Cortex of kidney (tissue), 1 donor: ENCODE measurements around the gene SLC6A17.

Experiments used
- DNase-seq: peaks from one replicate; lab custom pipeline; 2025; lab: John Stamatoyannopoulos, UW

SLC6A17 gene

GRCh38 chr1:110223127-110223526, 72.8 kb downstream of the SLC6A17 start:
- no peak for DNase-seq

DNA sequence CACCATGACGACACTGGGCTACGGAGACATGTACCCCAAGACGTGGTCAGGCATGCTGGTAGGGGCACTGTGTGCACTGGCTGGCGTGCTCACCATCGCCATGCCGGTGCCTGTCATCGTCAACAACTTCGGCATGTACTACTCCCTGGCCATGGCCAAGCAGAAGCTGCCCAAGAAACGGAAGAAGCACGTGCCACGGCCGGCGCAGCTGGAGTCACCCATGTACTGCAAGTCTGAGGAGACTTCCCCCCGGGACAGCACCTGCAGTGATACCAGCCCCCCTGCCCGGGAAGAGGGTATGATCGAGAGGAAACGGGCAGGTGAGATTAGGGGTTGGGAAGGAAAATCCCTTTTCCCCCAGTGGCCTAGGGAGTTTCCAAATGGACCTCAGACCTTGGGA, 73.3 kb downstream of the SLC6A17 start:
- no peak for DNase-seq

GRCh38 chr1:110224240-110224995, 74.1 kb downstream of the SLC6A17 start:
- DNase-seq = no peak

- no peak for DNase-seq
These were observed 74.9 kb downstream of the SLC6A17 start for GRCh38 chr1:110225212-110225611.

GRCh38 chr1:110225756-110226404, 75.6 kb downstream of the SLC6A17 start:
- no peak for DNase-seq

GRCh38 chr1:110227774-110228173, 77.5 kb downstream of the SLC6A17 start:
- DNase-seq = no peak

DNA sequence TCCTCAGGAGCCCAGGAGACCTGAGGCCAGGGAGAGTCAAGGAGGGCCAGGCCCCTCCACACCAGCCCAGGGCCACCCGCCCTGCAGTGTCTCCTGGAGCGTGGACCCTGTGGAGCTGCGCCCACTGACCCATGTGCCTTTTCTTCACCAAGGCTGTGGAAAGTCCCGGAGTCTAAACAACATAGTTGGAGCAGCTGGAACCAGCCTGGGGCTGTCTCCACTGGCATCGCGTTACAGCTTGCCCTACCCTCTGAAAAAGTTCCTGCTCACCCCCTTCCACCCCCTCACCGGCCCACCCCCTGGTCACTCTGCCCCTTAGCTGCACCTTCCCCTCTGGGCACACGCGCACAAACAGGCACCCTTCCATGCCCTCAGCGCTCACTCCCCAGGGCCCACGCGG, 78.1 kb downstream of the SLC6A17 start:
- no peak for DNase-seq

GRCh38 chr1:110228869-110229268, 78.6 kb downstream of the SLC6A17 start:
- no peak for DNase-seq

DNA sequence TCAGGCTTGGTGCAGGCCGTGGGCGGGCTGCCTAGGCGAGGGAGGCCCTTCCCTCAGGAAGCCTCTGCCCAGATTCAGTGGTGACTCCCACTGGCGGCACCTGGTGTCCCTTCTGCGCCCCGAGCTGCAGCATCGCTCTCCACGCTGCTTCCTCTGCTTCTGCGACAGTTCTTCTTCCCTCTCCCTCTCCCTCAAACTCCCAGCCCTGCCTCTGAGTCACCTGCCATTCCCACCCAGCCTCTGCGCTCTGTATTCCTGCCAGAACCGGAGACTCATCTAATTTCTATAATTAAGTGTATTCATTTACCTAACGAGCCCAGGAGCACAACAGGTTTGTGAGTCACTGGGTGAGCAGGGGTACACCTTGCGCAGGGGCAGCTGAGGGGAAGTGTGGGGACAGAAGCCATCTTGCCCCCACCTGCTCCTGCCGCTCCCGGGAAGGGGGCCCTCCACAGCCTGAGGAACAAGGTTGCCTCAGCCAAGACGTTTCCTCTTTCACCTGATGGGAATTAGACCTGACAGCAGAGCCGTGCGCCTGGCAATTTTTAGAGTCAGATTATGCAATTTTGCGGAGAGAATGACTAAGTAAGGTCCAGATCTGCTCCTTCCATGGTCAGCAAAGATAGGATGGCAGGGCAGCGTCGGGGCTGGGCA, 79.2 kb downstream of the SLC6A17 start:
- DNase-seq = no peak

GRCh38 chr1:110230381-110231199, 80.3 kb downstream of the SLC6A17 start:
- DNase-seq = no peak

DNA sequence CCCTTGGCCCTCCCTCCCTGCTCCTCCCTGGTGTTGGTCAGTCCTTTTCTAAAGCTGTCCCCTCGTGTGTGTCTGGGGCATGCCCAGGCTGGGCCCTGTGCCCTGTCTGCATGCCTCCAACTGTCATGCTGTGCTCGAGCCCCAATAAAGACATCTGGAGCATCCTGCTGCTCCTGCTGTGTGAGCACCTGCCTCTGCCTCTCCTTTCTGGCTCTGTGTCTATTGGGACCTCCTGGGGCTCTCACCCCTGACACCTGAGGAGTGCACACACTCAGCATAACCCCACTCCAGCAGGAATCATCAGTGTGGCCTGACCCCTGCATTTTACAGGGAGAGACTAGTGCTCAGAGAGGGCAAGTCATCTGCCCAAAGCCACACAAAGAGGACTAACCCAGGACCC, 83.6 kb downstream of the SLC6A17 start:
- DNase-seq = no peak

DNA sequence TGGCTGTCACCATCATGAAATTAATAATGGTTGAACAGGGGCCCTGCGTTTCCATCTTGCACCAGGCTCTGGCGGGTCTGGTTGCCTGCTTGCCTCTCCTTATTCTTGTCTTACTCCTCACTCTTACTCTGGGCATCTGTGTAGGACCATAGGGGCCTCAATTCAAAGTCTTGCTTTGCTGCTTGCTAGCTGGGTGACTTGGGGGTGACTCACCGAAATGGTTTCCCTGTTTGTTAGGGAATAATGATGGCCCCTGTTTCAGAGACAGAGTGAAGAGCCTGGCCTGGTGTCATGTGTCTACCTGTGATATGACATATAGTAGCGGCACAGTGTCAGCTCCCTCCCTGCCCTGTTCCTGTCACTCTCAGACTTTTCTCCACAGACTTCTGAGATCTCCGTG, 84.4 kb downstream of the SLC6A17 start:
- DNase-seq = no peak

DNA sequence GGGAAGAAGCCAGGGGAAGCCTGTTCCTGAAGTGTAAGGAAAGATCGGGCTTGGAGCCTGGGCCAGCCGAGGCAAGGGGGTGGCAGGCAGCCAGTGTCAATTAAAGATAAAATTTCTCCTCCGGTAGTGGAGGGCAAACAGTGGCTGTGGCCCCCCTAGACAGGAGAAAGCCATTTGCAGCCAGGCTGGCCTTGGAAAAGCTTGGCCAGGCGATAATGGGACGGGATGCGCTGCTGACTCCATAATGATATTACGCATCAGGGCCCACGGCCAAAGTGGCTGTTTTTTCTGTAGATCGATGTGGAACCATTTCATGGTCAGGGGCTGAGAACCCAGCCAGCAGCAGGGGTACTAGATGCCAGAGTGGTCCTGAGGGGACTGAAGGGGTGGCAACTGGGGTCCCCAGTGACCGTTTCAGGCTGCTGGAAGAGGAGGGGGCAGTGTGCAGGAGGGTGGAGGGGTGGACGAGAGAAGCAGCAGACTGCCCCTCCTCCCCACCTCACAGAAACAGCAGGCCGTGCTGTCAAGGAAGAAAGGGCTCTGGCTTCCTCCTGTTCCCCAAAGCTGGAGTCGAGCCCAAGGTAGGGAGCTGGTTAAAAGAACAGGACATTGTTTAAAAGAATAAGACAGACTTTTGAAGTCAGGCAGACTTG, 85.0 kb downstream of the SLC6A17 start:
- DNase-seq = no peak

- no peak for DNase-seq
These were observed 85.8 kb downstream of the SLC6A17 start for GRCh38 chr1:110235834-110236682.

- DNase-seq = no peak
These were observed 87.3 kb downstream of the SLC6A17 start for GRCh38 chr1:110237386-110238152.

DNA sequence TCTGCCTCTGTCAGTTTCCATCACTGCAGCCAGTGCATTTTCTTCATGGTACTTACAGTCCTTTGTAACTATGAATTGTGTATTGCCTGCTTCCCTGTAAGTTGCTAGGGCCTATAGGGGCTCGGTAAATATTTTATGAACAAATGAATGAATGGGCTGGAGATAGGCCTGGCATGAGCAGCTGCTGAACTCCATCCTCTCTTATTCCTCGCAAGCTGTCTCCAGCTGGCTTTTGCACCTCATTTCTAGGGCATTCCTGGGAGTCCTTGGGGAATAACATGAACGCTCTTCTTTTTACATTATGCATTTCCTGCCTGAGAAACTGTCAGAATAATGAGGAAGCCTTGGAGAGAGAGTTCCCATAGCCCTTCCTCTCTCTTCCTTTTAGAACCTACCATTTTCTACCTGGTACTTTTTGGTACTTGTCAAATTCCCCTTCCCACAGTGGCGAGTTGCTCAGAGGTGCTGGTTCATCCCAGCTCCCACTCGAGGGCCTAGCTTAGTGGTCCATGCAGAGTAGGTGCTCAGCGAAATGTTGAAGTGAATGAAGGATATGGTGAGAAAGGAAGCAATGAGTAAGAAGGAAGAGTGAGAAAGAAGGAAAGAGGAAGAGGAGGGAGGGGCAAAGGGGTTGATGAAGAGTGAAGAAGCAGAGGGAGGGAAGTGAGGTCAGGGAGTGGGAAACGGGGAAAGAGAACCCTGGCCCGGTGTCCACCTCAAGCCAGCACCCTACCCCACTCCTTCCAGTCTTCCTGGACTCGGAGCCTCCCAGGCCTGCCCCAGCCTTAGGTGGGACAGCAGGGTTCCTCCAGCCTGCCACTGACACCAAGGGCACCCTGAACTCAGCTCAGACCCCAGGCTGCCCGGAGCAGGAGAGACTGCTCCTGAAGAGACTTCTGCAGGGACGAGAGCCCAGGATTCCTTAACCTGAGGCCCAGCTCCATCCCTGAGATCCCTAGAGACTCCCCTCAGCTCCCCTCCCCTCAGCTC, 89.4 kb downstream of the SLC6A17 start:
- no peak for DNase-seq

DNA sequence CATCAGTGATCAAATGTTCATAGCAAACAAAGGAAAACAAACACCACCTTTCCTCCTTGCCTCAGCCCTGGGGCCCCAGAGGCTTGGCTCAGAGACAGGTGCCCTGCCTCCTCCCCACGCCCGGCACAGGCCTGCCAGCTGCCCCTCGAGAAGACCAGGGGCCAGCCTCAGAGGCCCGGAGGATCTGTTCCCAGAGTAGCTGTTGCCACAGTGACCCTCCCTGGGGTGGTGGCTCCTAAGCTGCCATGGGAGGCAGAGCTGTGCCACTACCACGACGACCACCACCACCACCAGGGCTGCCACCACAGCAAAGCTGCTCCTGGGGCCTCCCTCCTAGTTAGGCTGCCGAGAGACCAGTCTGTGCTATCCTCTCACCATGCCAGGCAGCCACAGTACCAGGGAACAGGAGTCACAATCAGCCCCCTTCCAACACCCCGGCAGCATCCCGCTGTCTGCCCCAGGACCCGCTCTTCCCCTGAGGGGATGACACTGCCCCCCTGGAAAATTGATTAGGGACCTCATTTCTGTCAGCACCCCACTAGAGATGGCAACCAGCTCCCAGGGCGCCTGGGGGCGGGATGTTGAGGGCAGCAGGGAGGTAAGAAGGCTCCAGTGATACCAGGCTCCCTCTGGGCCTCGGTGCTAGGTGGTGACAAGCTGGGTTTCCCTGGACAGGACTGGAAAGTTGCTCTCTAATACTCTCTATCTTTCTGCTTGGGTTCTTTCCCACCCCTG, 90.3 kb downstream of the SLC6A17 start:
- no peak for DNase-seq

GRCh38 chr1:110241516-110241915, 91.2 kb downstream of the SLC6A17 start:
- DNase-seq = no peak
